Pericardium fibroblast (primary cell): Measurements from ENCODE around the gene ACTL7A. TPM values are rescaled to one million over a fixed set of nuclear protein-coding genes. Genes with fewer than 3 reads are reported as not detected.

Experiments used
- total RNA-seq: library from RNA; depleted of rRNA; stranded (reverse); fragments of >200 nt; gene quantifications from 2 replicates; pipeline ENCODE4 v1.2.3, GENCODE V29; 2015

ACTL7A gene
- total RNA-seq, result not detected in 2 replicates

GRCh38 chr9:108861997-108862396 is at the start of gene ACTL7A:
TSS of gene ACTL7A (plus strand) at chr9:108862266. CDS start at chr9:108862323, 57 bp downstream.

GRCh38 chr9:108855888-108856287 is 6.2 kb upstream of the ACTL7A start, which contains the start of gene ACTL7B:
TSS of gene ACTL7B (minus strand) at chr9:108855986. CDS start at chr9:108855930, 56 bp downstream.

Other genes with a start within 250 kb of the ACTL7A start
- gene ACTL7B, start 6.3 kb upstream of the ACTL7A start, total RNA-seq, result not detected in 2 replicates
- gene ELP1, start 71.9 kb downstream of the ACTL7A start, total RNA-seq, result 12.9 and 22.6 TPM in 2 replicates
- gene ABITRAM, start 72.1 kb downstream of the ACTL7A start, total RNA-seq, result 6.9 and 9.2 TPM in 2 replicates
- gene CTNNAL1, start 151.2 kb downstream of the ACTL7A start, total RNA-seq, result 25.4 and 45.5 TPM in 2 replicates